WERI-Rb-1 (cell line): ENCODE measurements around the gene GDF11.

Experiments
- DNase-seq: peaks from one replicate; pipeline ENCODE4 v3.0.0-alpha.2; 2020
- H3K27ac ChIP-seq: fragments of 250-450 bp; sonication (Bioruptor Pico); 2 replicates; pipeline ENCODE4 v1.5.1; 2020; ENCODE audit warnings: mild to moderate bottlenecking, moderate library complexity
- H3K27me3 ChIP-seq: fragments of 250-450 bp; sonication (Bioruptor Pico); 2 replicates; pipeline ENCODE4 v1.5.1; 2021; ENCODE audit warnings: mild to moderate bottlenecking, low read depth, moderate library complexity; ENCODE audit not compliant: insufficient read depth, severe bottlenecking
- H3K36me3 ChIP-seq: fragments of 250-450 bp; sonication (Bioruptor Pico); 2 replicates; pipeline ENCODE4 v1.5.1; 2020; ENCODE audit warnings: mild to moderate bottlenecking, moderate library complexity
- H3K4me3 ChIP-seq: 2 replicates; pipeline ENCODE4 v1.5.1; 2011; ENCODE audit warnings: low read depth, mild to moderate bottlenecking, control low read depth, low read length
- H3K9me3 ChIP-seq: fragments of 250-450 bp; sonication (Bioruptor Pico); 2 replicates; pipeline ENCODE4 v1.5.1; 2021; ENCODE audit warnings: mild to moderate bottlenecking, moderate library complexity; ENCODE audit not compliant: severe bottlenecking
- TF ChIP-seq, protein P1 (sequence below): IDR thresholded peaks from 2 replicates; pipeline ENCODE4 v1.5.1; 2011; ENCODE audit warnings: low read depth, mild to moderate bottlenecking, control low read depth, inconsistent platforms, low read length

GDF11 gene

DNA sequence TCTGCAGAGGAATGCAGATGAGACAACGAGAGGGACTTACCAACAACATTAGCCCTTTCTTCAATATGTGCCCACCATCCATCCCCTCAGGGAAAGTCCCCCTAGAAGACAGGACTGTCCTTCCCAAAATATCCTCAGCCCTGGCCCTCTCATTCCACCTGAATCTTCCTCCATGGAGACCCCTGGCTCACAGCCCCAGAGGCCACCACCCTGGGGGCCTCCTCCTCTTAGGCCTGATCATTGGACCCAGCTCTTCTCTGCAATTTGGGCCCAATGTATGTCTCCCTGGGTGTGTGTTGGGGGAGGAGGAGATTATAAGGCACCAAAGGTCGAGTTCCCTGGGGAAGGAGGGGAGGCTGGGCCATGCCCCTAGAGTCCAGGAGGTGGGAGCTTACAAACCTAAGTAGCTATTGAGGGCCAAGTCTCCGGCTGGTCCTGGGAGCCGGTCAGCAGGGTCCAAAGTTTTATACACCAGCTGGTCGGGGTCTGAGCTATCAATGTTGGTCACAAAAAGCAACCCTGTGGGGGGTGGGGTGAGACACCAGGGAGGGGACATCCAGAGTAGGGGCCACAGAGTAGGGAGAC lies 43.4 kb upstream of the GDF11 start:
- H3K27me3 ChIP-seq, result no peaks in the 10 kb centered on the region
- H3K4me3 ChIP-seq, result no peak overlapping the region
- TF ChIP-seq, protein P1, sequence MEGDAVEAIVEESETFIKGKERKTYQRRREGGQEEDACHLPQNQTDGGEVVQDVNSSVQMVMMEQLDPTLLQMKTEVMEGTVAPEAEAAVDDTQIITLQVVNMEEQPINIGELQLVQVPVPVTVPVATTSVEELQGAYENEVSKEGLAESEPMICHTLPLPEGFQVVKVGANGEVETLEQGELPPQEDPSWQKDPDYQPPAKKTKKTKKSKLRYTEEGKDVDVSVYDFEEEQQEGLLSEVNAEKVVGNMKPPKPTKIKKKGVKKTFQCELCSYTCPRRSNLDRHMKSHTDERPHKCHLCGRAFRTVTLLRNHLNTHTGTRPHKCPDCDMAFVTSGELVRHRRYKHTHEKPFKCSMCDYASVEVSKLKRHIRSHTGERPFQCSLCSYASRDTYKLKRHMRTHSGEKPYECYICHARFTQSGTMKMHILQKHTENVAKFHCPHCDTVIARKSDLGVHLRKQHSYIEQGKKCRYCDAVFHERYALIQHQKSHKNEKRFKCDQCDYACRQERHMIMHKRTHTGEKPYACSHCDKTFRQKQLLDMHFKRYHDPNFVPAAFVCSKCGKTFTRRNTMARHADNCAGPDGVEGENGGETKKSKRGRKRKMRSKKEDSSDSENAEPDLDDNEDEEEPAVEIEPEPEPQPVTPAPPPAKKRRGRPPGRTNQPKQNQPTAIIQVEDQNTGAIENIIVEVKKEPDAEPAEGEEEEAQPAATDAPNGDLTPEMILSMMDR, result no peak

DNA sequence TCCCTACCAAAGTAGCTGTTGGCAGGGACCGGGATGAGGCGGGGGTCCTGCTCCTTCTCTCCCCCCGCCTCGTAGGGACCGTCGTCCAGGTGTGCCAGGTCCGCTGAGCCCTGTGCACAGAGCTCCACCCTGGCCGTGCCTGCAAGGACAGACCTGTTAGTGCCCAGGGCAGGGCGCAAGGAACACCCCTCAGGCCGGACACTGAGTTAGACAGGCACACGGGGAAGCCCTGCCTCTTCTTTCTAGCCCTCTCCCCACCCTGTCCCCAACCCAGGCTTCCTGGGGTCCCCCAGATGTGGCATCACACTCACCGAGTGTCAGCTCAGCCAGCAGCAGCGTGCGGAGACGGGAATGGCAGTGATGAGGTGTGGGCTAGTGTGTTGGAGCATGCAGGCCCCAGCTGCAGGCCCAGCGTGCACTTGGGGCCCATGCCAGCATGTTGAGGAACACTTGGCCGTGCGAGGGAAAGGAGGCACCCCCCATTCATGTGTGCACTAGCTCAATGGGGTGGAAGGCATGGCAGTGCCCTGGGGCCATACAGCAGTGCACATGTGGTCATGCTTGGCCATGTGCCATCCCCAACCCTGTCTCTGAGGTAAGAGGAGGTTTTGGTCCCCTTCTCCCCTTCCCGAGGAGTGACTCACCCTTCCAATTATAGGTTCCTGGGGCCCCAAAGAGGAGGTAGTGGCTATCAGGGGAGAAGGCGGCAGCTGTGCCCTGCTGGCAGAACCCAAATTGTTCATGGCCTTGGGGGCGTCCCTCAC lies 42.5 kb upstream of the GDF11 start:
- TF ChIP-seq, protein P1, result no peak
- 0 out of 2 replicates have a peak, but pooled peaks cover 3% of the 10 kb centered on the region for H3K36me3 ChIP-seq
- H3K4me3 ChIP-seq, result no peak overlapping the region
- H3K9me3 ChIP-seq, result no peaks in the 10 kb centered on the region
- H3K27ac ChIP-seq, result no peak overlapping the region
- no peak for DNase-seq
- H3K27me3 ChIP-seq, result no peaks in the 10 kb centered on the region

More for the DNA sequence above, 43.4 kb upstream of the GDF11 start:
- Histone ChIP-seq H3K9me3 (no peaks in the 10 kb centered on the region), H3K27ac (no peak overlapping the region), H3K36me3 (0 out of 2 replicates have a peak, but pooled peaks cover 3% of the 10 kb centered on the region)
- no peak for DNase-seq

DNA sequence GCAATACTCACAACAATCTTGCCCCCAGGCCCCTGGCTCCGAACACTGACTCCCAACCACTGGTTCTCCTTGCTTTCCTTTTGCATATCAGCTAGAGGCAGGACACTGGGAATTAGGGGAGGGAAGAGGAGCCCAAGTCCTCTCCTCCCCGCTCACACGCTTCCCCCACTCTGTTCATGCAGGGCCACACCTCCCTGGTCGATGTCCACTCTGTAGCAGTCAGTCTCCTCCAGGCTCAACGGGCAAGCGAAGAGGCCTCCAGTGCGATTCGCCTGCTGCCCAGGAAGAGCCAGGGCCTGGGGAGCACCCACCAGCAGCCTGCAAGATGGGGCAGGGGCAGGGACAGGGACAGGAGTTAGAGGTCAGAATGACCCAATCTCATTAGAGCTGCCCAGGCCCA lies 40.1 kb upstream of the GDF11 start:
- Histone ChIP-seq H3K36me3 (no peaks in the 10 kb centered on the region), H3K27ac (no peak overlapping the region), H3K4me3 (no peak overlapping the region), H3K27me3 (no peaks in the 10 kb centered on the region), H3K9me3 (no peaks in the 10 kb centered on the region)
- TF ChIP-seq, protein P1, result no peak
- no peak for DNase-seq

DNA sequence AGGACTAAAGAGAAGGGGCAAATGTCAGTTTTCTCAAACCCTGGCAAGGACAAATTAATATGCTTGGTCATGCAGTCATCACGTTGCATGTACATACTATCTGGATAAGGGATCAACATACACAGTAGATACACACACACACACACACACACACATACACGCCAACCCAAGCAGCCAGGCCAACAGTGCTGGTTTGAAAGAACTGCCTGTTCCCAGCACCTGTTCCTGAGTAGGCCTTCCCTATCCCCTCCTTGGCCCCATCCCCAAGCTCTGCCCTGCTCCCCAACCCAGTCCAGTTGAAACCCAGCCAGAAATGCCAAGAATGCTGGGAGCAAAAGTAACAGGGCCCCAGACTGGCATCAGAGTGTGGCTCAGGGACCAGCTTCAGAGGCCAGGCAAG lies 39.6 kb upstream of the GDF11 start:
- TF ChIP-seq, protein P1, result no peak
- Histone ChIP-seq H3K9me3 (no peaks in the 10 kb centered on the region), H3K27ac (no peak overlapping the region), H3K27me3 (no peaks in the 10 kb centered on the region), H3K36me3 (no peaks in the 10 kb centered on the region), H3K4me3 (no peak overlapping the region)
- no peak for DNase-seq

DNA sequence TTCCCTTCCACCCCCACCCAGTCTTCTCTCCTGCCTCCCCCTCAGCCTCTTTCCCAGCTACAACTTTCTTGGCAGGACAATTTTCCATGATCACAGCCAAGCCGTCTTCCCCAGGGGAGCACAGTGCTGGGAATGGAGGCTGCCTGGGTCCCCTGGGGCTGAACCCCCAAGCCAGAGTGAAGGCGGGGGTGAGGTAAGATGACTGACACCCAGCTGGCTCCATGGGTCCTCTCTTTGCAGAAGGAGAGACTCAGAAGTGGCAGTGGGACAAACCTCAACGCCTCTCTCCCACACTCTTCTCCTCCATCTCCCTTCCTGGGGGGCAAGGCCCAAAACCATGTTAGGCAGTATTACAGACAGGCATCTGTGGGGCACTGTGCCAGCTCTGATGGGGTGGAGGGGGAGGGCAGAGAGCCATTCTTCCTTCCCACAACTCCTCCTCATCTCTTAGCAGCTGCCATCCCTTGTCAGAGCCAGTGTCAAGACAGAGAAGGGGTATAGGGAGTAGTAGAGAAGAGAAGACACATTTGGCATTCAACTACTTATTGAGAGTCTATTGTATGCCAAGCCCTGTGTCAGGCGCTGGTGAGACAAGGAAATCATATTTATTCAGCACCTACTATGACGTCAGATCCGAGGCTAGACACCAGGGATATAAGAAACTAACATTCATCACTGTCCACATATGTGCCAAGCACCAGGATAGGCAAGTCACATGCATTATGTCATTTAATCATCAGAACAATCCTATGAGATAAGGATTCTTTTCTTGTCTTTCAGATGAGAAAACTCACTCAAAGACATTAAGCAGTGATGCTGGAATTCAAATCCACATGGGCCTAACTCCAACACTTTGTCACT lies 38.8 kb upstream of the GDF11 start:
- DNase-seq, result no peak
- Histone ChIP-seq H3K9me3 (no peaks in the 10 kb centered on the region), H3K4me3 (no peak overlapping the region), H3K27me3 (no peaks in the 10 kb centered on the region), H3K36me3 (no peaks in the 10 kb centered on the region), H3K27ac (no peak overlapping the region)
- TF ChIP-seq, protein P1, result no peak
